Measurements from ENCODE around the gene ZNF337.

- TF ChIP-seq EP300 (IDR thresholded peaks at IDR 0.05): no peak
- no peak for TF ChIP-seq POLR2A (IDR thresholded peaks at IDR 0.05)
Measured at GRCh38 chr20:25676164-25676809, 20.4 kb downstream of the ZNF337 start.
